SK-N-SH (cell line): Measurements from ENCODE around the gene JAKMIP3. TPM values are rescaled to one million over a fixed set of nuclear protein-coding genes. Genes with fewer than 3 reads are reported as not detected.

Experiments
- CTCF ChIA-PET: fragments of 300-600, 350-600 bp; formaldehyde crosslinking; extraction: SDS; loops from one replicate; lab custom pipeline; 2021; lab: Yijun Ruan, JAX
- POLR2A ChIA-PET: fragments of 350-600 bp; sonication (Branson Sonifier 250); formaldehyde crosslinking; extraction: SDS; loops from one replicate; lab custom pipeline; 2020; ENCODE audit warnings: antibody characterized with exemption, inconsistent platforms; lab: Yijun Ruan, JAX
- DNase-seq: peaks from one replicate; pipeline ENCODE4 v3.0.0; 2012
- H2AFZ ChIP-seq: fragments of 200-600 bp; sonication (generic); 2 replicates; pipeline ENCODE4 v1.8.1; 2016; ENCODE audit warnings: antibody characterized with exemption, mild to moderate bottlenecking, low read depth
- H3F3A ChIP-seq: fragments of 200-600 bp; sonication (generic); replicated peaks from 2 replicates; pipeline ENCODE3; 2016; ENCODE audit warnings: antibody characterized with exemption, mild to moderate bottlenecking; ENCODE audit not compliant: insufficient read depth
- H3K27ac ChIP-seq, 2 experiments: fragments of 200-500 bp in 1 of 2; fragments of 200-600 bp in 1 of 2; sonication (Bioruptor generic) in 1 of 2; sonication (generic), shearing (Covaris generic) in 1 of 2; 2 replicates each; pipeline versions ENCODE4 v1.5.1 to v1.6.1; 2014 to 2016; ENCODE audit warnings: low read depth in 2 of 2, inconsistent platforms in 1 of 2, low read length in 1 of 2, mild to moderate bottlenecking in 1 of 2, mixed read lengths in 1 of 2
- H3K27me3 ChIP-seq: fragments of 200-600 bp; sonication (generic), shearing (Covaris generic); 2 replicates; pipeline ENCODE4 v1.6.1; 2016; ENCODE audit warnings: mixed run types; ENCODE audit not compliant: insufficient read depth
- H3K36me3 ChIP-seq, 2 experiments: fragments of 200-500 bp in 1 of 2; fragments of 200-600 bp in 1 of 2; sonication (Bioruptor generic) in 1 of 2; sonication (generic) in 1 of 2; replicated peaks in 1 of 2; 2 replicates each; pipeline versions ENCODE3 to v1.5.1; 2014 to 2016; ENCODE audit warnings: low read length in 1 of 2, mild to moderate bottlenecking in 1 of 2; ENCODE audit not compliant: insufficient read depth in 2 of 2, control insufficient read depth in 1 of 2
- H3K4me1 ChIP-seq, 2 experiments: fragments of 200-500 bp in 1 of 2; fragments of 200-600 bp in 1 of 2; sonication (Bioruptor generic) in 1 of 2; sonication (generic), shearing (Covaris generic) in 1 of 2; 2 replicates each; pipeline versions ENCODE4 v1.5.1 to v1.6.1; 2014 to 2016; ENCODE audit warnings: low read depth in 1 of 2, low read length in 1 of 2, mixed run types in 1 of 2; ENCODE audit not compliant: insufficient read depth in 2 of 2, control insufficient read depth in 1 of 2
- H3K4me2 ChIP-seq: fragments of 200-600 bp; sonication (generic), shearing (Covaris generic); 2 replicates; pipeline ENCODE4 v1.6.1; 2017; ENCODE audit warnings: mixed run types
- H3K4me3 ChIP-seq, 2 experiments: fragments of 200-500 bp in 1 of 2; fragments of 200-600 bp in 1 of 2; sonication (Bioruptor generic) in 1 of 2; sonication (generic), shearing (Covaris generic) in 1 of 2; 2 replicates each; pipeline versions ENCODE4 v1.5.1 to v1.8.1; 2014 to 2016; ENCODE audit warnings: low read depth in 2 of 2, inconsistent platforms in 1 of 2, low read length in 1 of 2, mild to moderate bottlenecking in 1 of 2, mixed read lengths in 1 of 2, moderate library complexity in 1 of 2
- H3K79me2 ChIP-seq: fragments of 200-600 bp; sonication (generic); 2 replicates; pipeline ENCODE4 v1.8.1; 2017; ENCODE audit warnings: mild to moderate bottlenecking; ENCODE audit not compliant: insufficient read depth
- H3K9ac ChIP-seq: fragments of 200-600 bp; sonication (generic); 2 replicates; pipeline ENCODE4 v1.6.1; 2017; ENCODE audit warnings: mixed run types
- H3K9me2 ChIP-seq: fragments of 200-600 bp; sonication (generic); 2 replicates; pipeline ENCODE4 v1.6.1; 2017; ENCODE audit warnings: mixed run types
- H3K9me3 ChIP-seq: fragments of 200-600 bp; sonication (generic); 2 replicates; pipeline ENCODE4 v1.6.1; 2017; ENCODE audit warnings: mixed run types, mild to moderate bottlenecking, moderate library complexity
- H4K20me1 ChIP-seq: fragments of 200-600 bp; sonication (generic); 2 replicates; pipeline ENCODE4 v1.6.1; 2017; ENCODE audit warnings: mild to moderate bottlenecking, mixed run types; ENCODE audit not compliant: insufficient read depth
- CHD2 ChIP-seq: fragments of 150-350 bp; IDR thresholded peaks from 2 replicates; pipeline ENCODE4 v1.6.1; 2018; ENCODE audit warnings: low read length; ENCODE audit not compliant: partially characterized antibody
- ELF1 ChIP-seq: IDR thresholded peaks from 2 replicates; pipeline ENCODE4 v1.4.0; 2012
- EP300 ChIP-seq, 2 experiments: IDR thresholded peaks; 2 replicates each; pipeline versions ENCODE4 v1.4.0 to v1.6.1; 2012; ENCODE audit warnings: borderline replicate concordance in 1 of 2, low read depth in 1 of 2, low read length in 1 of 2
- EZH2phosphoT487 ChIP-seq: fragments of 200-600 bp; sonication (generic); IDR thresholded peaks from 2 replicates; pipeline ENCODE4 v1.6.1; 2017; ENCODE audit warnings: low read depth, mixed run types, mild to moderate bottlenecking, antibody characterized with exemption, moderate library complexity, borderline replicate concordance
- FOXJ3 ChIP-seq: sonication (generic); formaldehyde crosslinking; IDR thresholded peaks from 2 replicates; pipeline ENCODE4 v1.5.1; 2020; ENCODE audit warnings: mild to moderate bottlenecking, missing genetic modification reagents
- GABPA ChIP-seq: IDR thresholded peaks from 2 replicates; pipeline ENCODE4 v1.4.0; 2012; ENCODE audit warnings: low read depth, mild to moderate bottlenecking
- GATA2 ChIP-seq: sonication (generic); formaldehyde crosslinking; IDR thresholded peaks from 2 replicates; pipeline ENCODE4 v1.5.0; 2020; ENCODE audit warnings: mild to moderate bottlenecking, missing genetic modification reagents
- JUND ChIP-seq: IDR thresholded peaks from 2 replicates; pipeline ENCODE4 v1.4.0; 2012
- MEF2A ChIP-seq: IDR thresholded peaks from 2 replicates; pipeline ENCODE4 v1.4.0; 2012; ENCODE audit warnings: low read depth, borderline replicate concordance
- NFIC ChIP-seq: IDR thresholded peaks from 2 replicates; pipeline ENCODE4 v1.4.0; 2012; ENCODE audit warnings: borderline replicate concordance
- NRF1 ChIP-seq: IDR thresholded peaks from 2 replicates; pipeline ENCODE4 v1.6.1; 2012; ENCODE audit warnings: low read depth, mild to moderate bottlenecking, low read length
- PBX3 ChIP-seq: IDR thresholded peaks from 2 replicates; pipeline ENCODE4; 2012
- POLR2AphosphoS5 ChIP-seq: IDR thresholded peaks from 2 replicates; pipeline ENCODE4 v1.6.1; 2012; ENCODE audit warnings: low read depth, low read length
- RAD21 ChIP-seq: IDR thresholded peaks from 2 replicates; pipeline ENCODE4 v1.6.1; 2012; ENCODE audit warnings: mild to moderate bottlenecking, low read length
- RCOR1 ChIP-seq: fragments of 150-350 bp; IDR thresholded peaks from 2 replicates; pipeline ENCODE4 v1.6.1; 2017; ENCODE audit warnings: antibody characterized with exemption, low read length
- REST ChIP-seq: IDR thresholded peaks from 2 replicates; pipeline ENCODE4 v1.6.1; 2012; ENCODE audit warnings: mild to moderate bottlenecking, low read depth, low read length, moderate library complexity
- RFX5 ChIP-seq: IDR thresholded peaks from 2 replicates; pipeline ENCODE4 v1.6.1; 2012; ENCODE audit warnings: mild to moderate bottlenecking, improper control_type of control experiment, low read length
- SMC3 ChIP-seq: IDR thresholded peaks from 2 replicates; pipeline ENCODE4 v1.6.1; 2012; ENCODE audit warnings: low read depth, low read length, improper control_type of control experiment
- USF1 ChIP-seq: IDR thresholded peaks from 2 replicates; pipeline ENCODE4 v1.4.0; 2012; ENCODE audit warnings: low read depth, borderline replicate concordance
- ZBTB33 ChIP-seq: IDR thresholded peaks from 2 replicates; pipeline ENCODE4 v1.4.0; 2012; ENCODE audit warnings: low read depth, borderline replicate concordance
- WGBS: methylation state at CpG from one replicate; pipeline ENCODE4 v1.1.6; 2017; ENCODE audit warnings: low lambda C conversion rate; 5-methylcytosine and 5-hydroxymethylcytosine counted together
- polyA plus RNA-seq, 3 experiments: library from polyadenylated mRNA; depleted of rRNA; stranded (reverse); fragments of >200 nt; gene quantifications; 2 replicates each; pipeline ENCODE4 v1.2.3, GENCODE V29; 2012

Gene JAKMIP3
- polyA plus RNA-seq, 1 of the 3 experiments (the other 2 are of a cell fraction), result 0.02 TPM

- no peaks in the 10 kb centered on the region for H3K36me3 ChIP-seq
- ChIA-PET POLR2A (no interaction called here), CTCF (no interaction called here)
- H3K4me1 ChIP-seq, result no peaks in the 10 kb centered on the region
- H3F3A ChIP-seq, result no peaks in the 10 kb centered on the region
- H3K79me2 ChIP-seq, result no peaks in the 10 kb centered on the region
- H4K20me1 ChIP-seq, result no peaks in the 10 kb centered on the region
- H3K4me3 ChIP-seq, result no peak overlapping the region
- H3K9ac ChIP-seq, result no peak overlapping the region
- no peak overlapping the region for H3K27ac ChIP-seq
- DNase-seq, result no peak
- no peaks in the 10 kb centered on the region for H3K27me3 ChIP-seq
- H3K4me2 ChIP-seq, result no peak overlapping the region
- WGBS, result 71% methylated on average over 7 of the region's 19 CpGs
- TF ChIP-seq PBX3, result no peak
- TF ChIP-seq NRF1, result no peak
- H3K9me2 ChIP-seq, result no peaks in the 10 kb centered on the region
- no peak overlapping the region for H2AFZ ChIP-seq
- no peaks in the 10 kb centered on the region for H3K9me3 ChIP-seq
Measured at GRCh38 chr10:132076578-132077081, 10.9 kb downstream of the JAKMIP3 start.

GRCh38 chr10:132077091-132077490, 11.3 kb downstream of the JAKMIP3 start:
- Histone ChIP-seq H3K9ac (no peak overlapping the region), H4K20me1 (no peaks in the 10 kb centered on the region), H3K79me2 (no peaks in the 10 kb centered on the region), H2AFZ (no peak overlapping the region), H3F3A (no peaks in the 10 kb centered on the region), H3K27me3 (no peaks in the 10 kb centered on the region), H3K4me3 (no peak overlapping the region), H3K27ac (no peak overlapping the region), H3K4me2 (no peak overlapping the region), H3K36me3 (no peaks in the 10 kb centered on the region), H3K4me1 (no peaks in the 10 kb centered on the region), H3K9me2 (no peaks in the 10 kb centered on the region), H3K9me3 (no peaks in the 10 kb centered on the region)
- 44% methylated on average over 7 of the region's 9 CpGs for WGBS
- CTCF ChIA-PET, result no interaction called here
- no peak for TF ChIP-seq POLR2AphosphoS5
- TF ChIP-seq RCOR1, result no peak
- no peak for TF ChIP-seq JUND
- TF ChIP-seq SMC3, result no peak
- no peak for TF ChIP-seq EZH2phosphoT487
- TF ChIP-seq REST, result no peak
- TF ChIP-seq RFX5, result no peak
- TF ChIP-seq GATA2 (CRISPR knock-in tag), result no peak
- no peak for TF ChIP-seq RAD21
- no peak for TF ChIP-seq MEF2A
- TF ChIP-seq EP300 (IDR thresholded peaks at IDR 0.05; ENCODE audit: borderline replicate concordance in 1 of 2, low read depth in 1 of 2, low read length in 1 of 2), result no peak
- no peak for TF ChIP-seq ELF1
- TF ChIP-seq GABPA, result no peak
- TF ChIP-seq CHD2, result no peak
- no peak for TF ChIP-seq FOXJ3 (CRISPR knock-in tag)
- TF ChIP-seq ZBTB33, result no peak
- TF ChIP-seq NFIC, result no peak
- TF ChIP-seq PBX3, result no peak
- TF ChIP-seq USF1, result no peak
- no peak for DNase-seq
- POLR2A ChIA-PET, result no interaction called here
